DND-41 (cell line): ENCODE results near the gene EFEMP2.
"Not testable (repeated sequence)": the region's sequence is repeated elsewhere in the genome, so short reads cannot be mapped to it uniquely, and the experiment has no call there.

ENCODE experiments used
- ATAC-seq: fragments of 200-7000 bp; cut with Tn5 transposase; 3 replicates; pipeline ENCODE4 v1.9.1; 2021; ENCODE audit warnings: low read depth; ENCODE audit not compliant: insufficient read depth
- DNase-seq: peaks from one replicate; pipeline ENCODE4 v3.0.0-alpha.2; 2020
- H2AFZ ChIP-seq: 2 replicates; pipeline ENCODE4 v1.6.0; 2012; ENCODE audit warnings: low read depth, low read length
- H3K27ac ChIP-seq: 2 replicates; pipeline ENCODE4 v1.5.1; 2012; ENCODE audit warnings: low read length, inconsistent platforms
- H3K27me3 ChIP-seq: fragments of 200-600 bp; sonication (generic); 2 replicates; pipeline ENCODE4 v1.6.0; 2012; ENCODE audit warnings: low read length, mild to moderate bottlenecking, inconsistent platforms; ENCODE audit not compliant: insufficient read depth, poor library complexity
- H3K36me3 ChIP-seq: 2 replicates; pipeline ENCODE4 v1.5.1; 2012; ENCODE audit warnings: low read length, inconsistent platforms; ENCODE audit not compliant: insufficient read depth
- H3K4me1 ChIP-seq: 2 replicates; pipeline ENCODE4 v1.5.1; 2012; ENCODE audit warnings: mild to moderate bottlenecking, low read length; ENCODE audit not compliant: insufficient read depth
- H3K4me2 ChIP-seq: 2 replicates; pipeline ENCODE4 v1.6.0; 2012; ENCODE audit warnings: mild to moderate bottlenecking, moderate library complexity, low read length, inconsistent platforms; ENCODE audit not compliant: insufficient read depth
- H3K4me3 ChIP-seq, 2 experiments: fragments of 200-600 bp in 1 of 2; shearing (Covaris generic) in 1 of 2; 2 replicates each; pipeline ENCODE4 v1.5.1; 2012 to 2016; ENCODE audit warnings: inconsistent platforms in 2 of 2, low read length in 2 of 2, mild to moderate bottlenecking in 2 of 2, low read depth in 1 of 2, moderate library complexity in 1 of 2
- H3K79me2 ChIP-seq: 2 replicates; pipeline ENCODE4 v1.6.0; 2012; ENCODE audit warnings: low read length, inconsistent platforms; ENCODE audit not compliant: insufficient read depth
- H3K9ac ChIP-seq: 2 replicates; pipeline ENCODE4 v1.6.0; 2012; ENCODE audit warnings: low read depth, mild to moderate bottlenecking, inconsistent platforms, low read length, moderate library complexity
- H3K9me3 ChIP-seq: 2 replicates; pipeline ENCODE4 v1.5.1; 2012; ENCODE audit warnings: low read length, moderate library complexity, mild to moderate bottlenecking, inconsistent platforms; ENCODE audit not compliant: insufficient read depth, severe bottlenecking
- H4K20me1 ChIP-seq: 2 replicates; pipeline ENCODE4 v1.6.0; 2012; ENCODE audit warnings: low read length; ENCODE audit not compliant: insufficient read depth
- EZH2 ChIP-seq: IDR thresholded peaks from 3 replicates; pipeline ENCODE4 v1.6.1; 2012; ENCODE audit warnings: borderline replicate concordance, low read depth, mild to moderate bottlenecking, moderate library complexity, low read length, inconsistent platforms; ENCODE audit not compliant: severe bottlenecking
- TF ChIP-seq, protein P1 (sequence below): IDR thresholded peaks from 2 replicates; pipeline ENCODE4 v1.5.1; 2012; ENCODE audit warnings: borderline replicate concordance, low read length, moderate library complexity, mild to moderate bottlenecking; ENCODE audit not compliant: poor library complexity, severe bottlenecking; ENCODE audit errors: extremely low read depth

The EFEMP2 gene

DNA sequence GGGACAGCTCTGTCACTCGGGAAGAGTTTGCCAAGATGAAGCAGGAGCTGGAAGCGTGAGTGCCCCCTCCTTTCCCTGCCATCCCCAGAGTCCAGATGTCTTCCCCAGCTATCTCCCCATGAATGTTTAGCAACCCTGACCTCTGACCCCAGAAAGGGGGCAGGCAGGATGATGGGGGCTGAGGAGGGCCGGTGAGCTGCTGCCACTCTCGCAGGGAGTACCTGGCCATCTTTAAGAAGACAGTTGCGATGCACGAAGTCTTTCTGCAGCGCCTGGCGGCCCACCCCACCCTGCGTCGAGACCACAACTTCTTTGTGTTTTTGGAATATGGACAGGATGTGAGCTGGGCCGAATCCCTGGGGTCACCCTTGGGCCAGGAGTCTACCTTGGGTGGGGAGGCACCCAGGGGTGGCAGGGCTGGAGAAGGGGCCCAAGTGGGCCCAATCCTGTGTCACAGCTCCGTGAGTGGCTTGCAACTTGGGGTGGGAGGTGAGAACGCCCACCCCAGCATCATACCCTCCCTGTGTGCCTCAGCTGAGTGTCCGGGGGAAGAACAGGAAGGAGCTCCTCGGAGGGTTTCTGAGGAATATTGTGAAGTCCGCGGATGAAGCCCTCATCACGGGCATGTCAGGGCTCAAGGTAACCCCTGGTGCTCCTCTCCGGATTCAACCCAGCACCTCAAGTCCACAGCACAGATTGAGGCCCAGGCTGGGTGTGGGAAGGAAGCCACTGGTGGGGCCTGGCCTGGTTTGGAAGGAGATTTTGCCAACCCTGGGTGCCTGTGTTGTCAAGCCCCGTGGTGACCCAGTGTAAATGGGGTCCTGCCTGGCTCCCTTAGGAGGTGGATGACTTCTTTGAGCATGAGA lies 22.1 kb downstream of the EFEMP2 start:
- ATAC-seq (peak; percentile 13), DNase-seq (no peak)
- H3K4me1 ChIP-seq: peaks cover 4% of the 10 kb centered on the region
- TF ChIP-seq EZH2: no peak
- TF ChIP-seq, protein P1, sequence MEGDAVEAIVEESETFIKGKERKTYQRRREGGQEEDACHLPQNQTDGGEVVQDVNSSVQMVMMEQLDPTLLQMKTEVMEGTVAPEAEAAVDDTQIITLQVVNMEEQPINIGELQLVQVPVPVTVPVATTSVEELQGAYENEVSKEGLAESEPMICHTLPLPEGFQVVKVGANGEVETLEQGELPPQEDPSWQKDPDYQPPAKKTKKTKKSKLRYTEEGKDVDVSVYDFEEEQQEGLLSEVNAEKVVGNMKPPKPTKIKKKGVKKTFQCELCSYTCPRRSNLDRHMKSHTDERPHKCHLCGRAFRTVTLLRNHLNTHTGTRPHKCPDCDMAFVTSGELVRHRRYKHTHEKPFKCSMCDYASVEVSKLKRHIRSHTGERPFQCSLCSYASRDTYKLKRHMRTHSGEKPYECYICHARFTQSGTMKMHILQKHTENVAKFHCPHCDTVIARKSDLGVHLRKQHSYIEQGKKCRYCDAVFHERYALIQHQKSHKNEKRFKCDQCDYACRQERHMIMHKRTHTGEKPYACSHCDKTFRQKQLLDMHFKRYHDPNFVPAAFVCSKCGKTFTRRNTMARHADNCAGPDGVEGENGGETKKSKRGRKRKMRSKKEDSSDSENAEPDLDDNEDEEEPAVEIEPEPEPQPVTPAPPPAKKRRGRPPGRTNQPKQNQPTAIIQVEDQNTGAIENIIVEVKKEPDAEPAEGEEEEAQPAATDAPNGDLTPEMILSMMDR: no peak
- no peak overlapping the region for H3K9ac ChIP-seq
- no peaks in the 10 kb centered on the region for H3K27me3 ChIP-seq
- H3K4me3 ChIP-seq: no peak overlapping the region
- H3K36me3 ChIP-seq: peaks cover 42% of the 10 kb centered on the region
- H3K27ac ChIP-seq: no peak overlapping the region
- no peak overlapping the region for H3K4me2 ChIP-seq
- H3K79me2 ChIP-seq: peaks cover 16% of the 10 kb centered on the region
- no peak overlapping the region for H2AFZ ChIP-seq
- peaks cover 47% of the 10 kb centered on the region for H4K20me1 ChIP-seq
- no peaks in the 10 kb centered on the region for H3K9me3 ChIP-seq

- Histone ChIP-seq H3K4me1 (no peaks in the 10 kb centered on the region), H3K27ac (no peak overlapping the region), H4K20me1 (peaks cover 41% of the 10 kb centered on the region), H3K27me3 (no peaks in the 10 kb centered on the region), H3K36me3 (peaks cover 36% of the 10 kb centered on the region), H3K9me3 (no peaks in the 10 kb centered on the region), H3K9ac (no peak overlapping the region), H3K4me2 (no peak overlapping the region), H2AFZ (no peak overlapping the region), H3K79me2 (peaks cover 9% of the 10 kb centered on the region), H3K4me3 (no peak overlapping the region)
- no peak for DNase-seq
- ATAC-seq: no peak
- no peak for TF ChIP-seq EZH2
- TF ChIP-seq, protein P1: no peak
Measured at GRCh38 chr11:65849771-65850216, 22.8 kb downstream of the EFEMP2 start.

GRCh38 chr11:65849366-65849765 lies 23.2 kb downstream of the EFEMP2 start:
- Histone ChIP-seq H3K4me1 (no peaks in the 10 kb centered on the region), H4K20me1 (peaks cover 37% of the 10 kb centered on the region), H3K27me3 (no peaks in the 10 kb centered on the region), H2AFZ (no peak overlapping the region), H3K4me3 (no peak overlapping the region), H3K4me2 (no peak overlapping the region), H3K27ac (no peak overlapping the region), H3K36me3 (peaks cover 31% of the 10 kb centered on the region), H3K9me3 (no peaks in the 10 kb centered on the region), H3K79me2 (peaks cover 5% of the 10 kb centered on the region), H3K9ac (no peak overlapping the region)
- ATAC-seq (no peak), DNase-seq (no peak)
- no peak for TF ChIP-seq EZH2
- TF ChIP-seq, protein P1: no peak

GRCh38 chr11:65848693-65849092 lies 23.9 kb downstream of the EFEMP2 start:
- not testable (repeated sequence) for DNase-seq

More at GRCh38 chr11:65848693-65849092, 23.9 kb downstream of the EFEMP2 start:
- not testable (repeated sequence) for H3K27ac ChIP-seq, H2AFZ ChIP-seq, H3K27me3 ChIP-seq, H3K4me2 ChIP-seq, H3K4me3 ChIP-seq, H3K79me2 ChIP-seq, H3K4me1 ChIP-seq, H3K9me3 ChIP-seq, ATAC-seq, H3K9ac ChIP-seq
- peaks cover 30% of the 10 kb centered on the region for H4K20me1 ChIP-seq
- H3K36me3 ChIP-seq: peaks cover 25% of the 10 kb centered on the region
